Panc1 (cell line): ENCODE results near the gene DOCK1.

Experiments used
- POLR2AphosphoS5 ChIP-seq: IDR thresholded peaks from 2 replicates; pipeline ENCODE4 v1.6.1; 2012; ENCODE audit warnings: mild to moderate bottlenecking, low read depth, low read length, moderate library complexity
- SIN3A ChIP-seq: IDR thresholded peaks from 2 replicates; pipeline ENCODE4 v1.6.1; 2012; ENCODE audit warnings: low read depth, mild to moderate bottlenecking, low read length, moderate library complexity, borderline replicate concordance; ENCODE audit not compliant: insufficient read depth
- TF ChIP-seq, protein P1 (sequence below): fragments of 450-650 bp; IDR thresholded peaks from 2 replicates; pipeline ENCODE4 v1.5.1; 2017; ENCODE audit warnings: mild to moderate bottlenecking
- TF ChIP-seq, protein P2 (sequence below), 2 experiments: IDR thresholded peaks; 2 replicates each; pipeline ENCODE4 v1.6.1; 2011 to 2012; ENCODE audit warnings: low read depth in 2 of 2, control low read depth in 1 of 2, low read length in 1 of 2, mild to moderate bottlenecking in 1 of 2, moderate library complexity in 1 of 2; ENCODE audit not compliant: insufficient read depth in 1 of 2

DNA sequence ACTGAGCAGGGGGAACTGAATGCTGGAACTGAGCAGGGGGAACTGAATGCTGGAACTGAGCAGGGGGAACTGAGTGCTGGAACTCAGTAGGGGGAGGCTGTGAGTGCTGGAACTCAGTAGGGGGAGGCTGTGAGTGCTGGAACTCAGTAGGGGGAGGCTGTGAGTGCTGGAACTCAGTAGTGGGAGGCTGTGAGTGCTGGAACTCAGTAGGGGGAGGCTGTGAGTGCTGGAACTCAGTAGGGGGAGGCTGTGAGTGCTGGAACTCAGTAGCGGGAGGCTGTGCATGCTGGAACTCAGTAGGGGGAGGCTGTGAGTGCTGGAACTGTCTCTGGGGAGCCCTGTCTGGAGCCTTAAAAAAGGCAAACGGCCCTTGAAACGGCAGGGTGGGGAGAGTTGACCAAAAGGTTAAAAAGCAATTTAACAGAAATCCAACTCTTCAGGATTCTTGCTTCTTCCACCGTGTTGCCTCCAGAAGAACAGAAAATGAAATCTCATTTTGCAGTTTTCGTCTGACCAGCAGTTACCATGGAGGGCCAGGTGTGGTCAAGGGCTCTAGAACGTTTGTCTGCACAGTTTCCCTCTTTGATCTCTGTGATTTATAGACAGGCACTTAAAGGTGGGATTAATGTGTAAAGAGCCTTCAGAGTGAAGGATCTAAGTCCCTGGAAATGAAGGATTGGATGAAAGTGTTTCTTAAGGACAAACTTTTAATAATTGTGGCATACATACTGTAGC is 19.1 kb downstream of the DOCK1 start:
- TF ChIP-seq, protein P1, sequence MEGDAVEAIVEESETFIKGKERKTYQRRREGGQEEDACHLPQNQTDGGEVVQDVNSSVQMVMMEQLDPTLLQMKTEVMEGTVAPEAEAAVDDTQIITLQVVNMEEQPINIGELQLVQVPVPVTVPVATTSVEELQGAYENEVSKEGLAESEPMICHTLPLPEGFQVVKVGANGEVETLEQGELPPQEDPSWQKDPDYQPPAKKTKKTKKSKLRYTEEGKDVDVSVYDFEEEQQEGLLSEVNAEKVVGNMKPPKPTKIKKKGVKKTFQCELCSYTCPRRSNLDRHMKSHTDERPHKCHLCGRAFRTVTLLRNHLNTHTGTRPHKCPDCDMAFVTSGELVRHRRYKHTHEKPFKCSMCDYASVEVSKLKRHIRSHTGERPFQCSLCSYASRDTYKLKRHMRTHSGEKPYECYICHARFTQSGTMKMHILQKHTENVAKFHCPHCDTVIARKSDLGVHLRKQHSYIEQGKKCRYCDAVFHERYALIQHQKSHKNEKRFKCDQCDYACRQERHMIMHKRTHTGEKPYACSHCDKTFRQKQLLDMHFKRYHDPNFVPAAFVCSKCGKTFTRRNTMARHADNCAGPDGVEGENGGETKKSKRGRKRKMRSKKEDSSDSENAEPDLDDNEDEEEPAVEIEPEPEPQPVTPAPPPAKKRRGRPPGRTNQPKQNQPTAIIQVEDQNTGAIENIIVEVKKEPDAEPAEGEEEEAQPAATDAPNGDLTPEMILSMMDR: no peak
- TF ChIP-seq, protein P2, sequence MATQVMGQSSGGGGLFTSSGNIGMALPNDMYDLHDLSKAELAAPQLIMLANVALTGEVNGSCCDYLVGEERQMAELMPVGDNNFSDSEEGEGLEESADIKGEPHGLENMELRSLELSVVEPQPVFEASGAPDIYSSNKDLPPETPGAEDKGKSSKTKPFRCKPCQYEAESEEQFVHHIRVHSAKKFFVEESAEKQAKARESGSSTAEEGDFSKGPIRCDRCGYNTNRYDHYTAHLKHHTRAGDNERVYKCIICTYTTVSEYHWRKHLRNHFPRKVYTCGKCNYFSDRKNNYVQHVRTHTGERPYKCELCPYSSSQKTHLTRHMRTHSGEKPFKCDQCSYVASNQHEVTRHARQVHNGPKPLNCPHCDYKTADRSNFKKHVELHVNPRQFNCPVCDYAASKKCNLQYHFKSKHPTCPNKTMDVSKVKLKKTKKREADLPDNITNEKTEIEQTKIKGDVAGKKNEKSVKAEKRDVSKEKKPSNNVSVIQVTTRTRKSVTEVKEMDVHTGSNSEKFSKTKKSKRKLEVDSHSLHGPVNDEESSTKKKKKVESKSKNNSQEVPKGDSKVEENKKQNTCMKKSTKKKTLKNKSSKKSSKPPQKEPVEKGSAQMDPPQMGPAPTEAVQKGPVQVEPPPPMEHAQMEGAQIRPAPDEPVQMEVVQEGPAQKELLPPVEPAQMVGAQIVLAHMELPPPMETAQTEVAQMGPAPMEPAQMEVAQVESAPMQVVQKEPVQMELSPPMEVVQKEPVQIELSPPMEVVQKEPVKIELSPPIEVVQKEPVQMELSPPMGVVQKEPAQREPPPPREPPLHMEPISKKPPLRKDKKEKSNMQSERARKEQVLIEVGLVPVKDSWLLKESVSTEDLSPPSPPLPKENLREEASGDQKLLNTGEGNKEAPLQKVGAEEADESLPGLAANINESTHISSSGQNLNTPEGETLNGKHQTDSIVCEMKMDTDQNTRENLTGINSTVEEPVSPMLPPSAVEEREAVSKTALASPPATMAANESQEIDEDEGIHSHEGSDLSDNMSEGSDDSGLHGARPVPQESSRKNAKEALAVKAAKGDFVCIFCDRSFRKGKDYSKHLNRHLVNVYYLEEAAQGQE (IDR thresholded peaks at IDR 0.05; ENCODE audit: insufficient read depth in 1 of 2, low read depth in 2 of 2, low read length in 1 of 2): no peak
- TF ChIP-seq POLR2AphosphoS5 (no peak), SIN3A (no peak)
